ENCODE data around the gene METAP1.

GRCh38 chr4:98997166-98997565 lies 1.6 kb downstream of the METAP1 start:
- TF ChIP-seq YY1 (IDR thresholded peaks at IDR 0.05; ENCODE audit: extremely low read depth, insufficient replicate concordance, low read depth, low read length) = no peak
- no peak for TF ChIP-seq CTCF (IDR thresholded peaks at IDR 0.05 in 2 of 3, conservative IDR thresholded peaks at IDR 0.05 in 1 of 3; ENCODE audit: borderline replicate concordance in 1 of 3, insufficient read depth in 1 of 3, low read depth in 2 of 3, low read length in 2 of 3)
- TF ChIP-seq REST (IDR thresholded peaks at IDR 0.05; ENCODE audit: low read depth) = no peak
- no peak for TF ChIP-seq POLR2A (IDR thresholded peaks at IDR 0.05; ENCODE audit: borderline replicate concordance, extremely low read depth, insufficient read depth, insufficient read length)
- TF ChIP-seq EZH2 (IDR thresholded peaks at IDR 0.05) = no peak
- no peak for TF ChIP-seq EZH2phosphoT487 (IDR thresholded peaks at IDR 0.05; ENCODE audit: borderline replicate concordance)
- TF ChIP-seq SRF (IDR thresholded peaks at IDR 0.05; ENCODE audit: low read depth) = no peak
- no peak for TF ChIP-seq TCF7L2 (IDR thresholded peaks at IDR 0.05; ENCODE audit: borderline replicate concordance, extremely low read depth, insufficient read depth, insufficient read length)
- TF ChIP-seq RAD21 (IDR thresholded peaks at IDR 0.05; ENCODE audit: low read depth) = no peak
- no peak for TF ChIP-seq JUND (IDR thresholded peaks at IDR 0.05)
- no peak for TF ChIP-seq CEBPB (IDR thresholded peaks at IDR 0.05; ENCODE audit: low read depth)
- TF ChIP-seq SIN3A (IDR thresholded peaks at IDR 0.05; ENCODE audit: low read depth) = no peak
- TF ChIP-seq FOSL1 (IDR thresholded peaks at IDR 0.05; ENCODE audit: low read depth) = no peak
- TF ChIP-seq ZNF274 (IDR thresholded peaks at IDR 0.05; ENCODE audit: low read depth, low read length) = no peak
